Skeletal muscle tissue (tissue), 4 donors: ENCODE measurements around the gene PIK3R1. TPM values are rescaled to one million over a fixed set of nuclear protein-coding genes. Genes with fewer than 3 reads are reported as not detected.
A peak's percentile ranks its signal among the peaks of the same experiment; 100 is the strongest.

Source experiments
- H3K27ac ChIP-seq: one replicate; pipeline ENCODE4 v1.7.0; 2013; ENCODE audit warnings: mild to moderate bottlenecking, low read depth, low read length, inconsistent platforms
- H3K27me3 ChIP-seq, 3 donors: one replicate each; pipeline ENCODE4 v1.7.0; 2013; ENCODE audit warnings: low read length in 3 of 3; ENCODE audit not compliant: control insufficient read depth in 3 of 3, insufficient read depth in 3 of 3
- H3K36me3 ChIP-seq, 3 donors: one replicate each; pipeline ENCODE4 v1.7.0; 2013; ENCODE audit warnings: low read length in 3 of 3; ENCODE audit not compliant: control insufficient read depth in 3 of 3, insufficient read depth in 3 of 3
- H3K4me1 ChIP-seq, 3 donors: one replicate each; pipeline ENCODE4 v1.7.0; 2013; ENCODE audit warnings: low read length in 3 of 3, mild to moderate bottlenecking in 3 of 3; ENCODE audit not compliant: control insufficient read depth in 3 of 3, insufficient read depth in 3 of 3
- H3K4me3 ChIP-seq, 3 donors: one replicate each; pipeline ENCODE4 v1.7.0; 2013; ENCODE audit warnings: low read length in 3 of 3
- H3K9ac ChIP-seq, 3 donors: one replicate each; pipeline ENCODE4 v1.7.0; 2013; ENCODE audit warnings: low read length in 3 of 3, mild to moderate bottlenecking in 3 of 3, moderate library complexity in 2 of 3, low read depth in 1 of 3
- H3K9me3 ChIP-seq, 3 donors: one replicate each; pipeline ENCODE4 v1.7.0; 2013; ENCODE audit warnings: low read length in 3 of 3; ENCODE audit not compliant: control insufficient read depth in 3 of 3
- total RNA-seq: library from RNA; depleted of rRNA; stranded (reverse); fragments of >200 nt; gene quantifications from one replicate; pipeline ENCODE4 v1.2.3, GENCODE V29; 2014
- donor health status: Osteomylitis.

Gene PIK3R1
- total RNA-seq, 1 donor from 2014 or later = 33.4 TPM

- Histone ChIP-seq H3K4me3 (no peak overlapping the region), H3K27ac (no peak overlapping the region), H3K9ac (no peak overlapping the region), H3K36me3 (no peaks in the 10 kb centered on the region), H3K4me1 (peaks cover 19 to 45% (median 37%) of the 10 kb centered on the region in 3 donors), H3K9me3 (no peaks in the 10 kb centered on the region), H3K27me3 (no peaks in the 10 kb centered on the region)
Observed at GRCh38 chr5:68264024-68264956, 48.7 kb downstream of the PIK3R1 start.

GRCh38 chr5:68265347-68265746 is 49.8 kb downstream of the PIK3R1 start:
- no peaks in the 10 kb centered on the region for H3K27me3 ChIP-seq
- no peak overlapping the region for H3K4me3 ChIP-seq
- H3K36me3 ChIP-seq = no peaks in the 10 kb centered on the region
- H3K27ac ChIP-seq = peak overlapping the region; percentile 31
- peaks cover 19 to 45% (median 37%) of the 10 kb centered on the region in 3 donors for H3K4me1 ChIP-seq
- no peak overlapping the region for H3K9ac ChIP-seq
- H3K9me3 ChIP-seq = no peaks in the 10 kb centered on the region

GRCh38 chr5:68265822-68266395 is 50.4 kb downstream of the PIK3R1 start:
- H3K9me3 ChIP-seq = no peaks in the 10 kb centered on the region
- H3K4me1 ChIP-seq = peaks cover 19 to 46% (median 37%) of the 10 kb centered on the region in 3 donors
- H3K27me3 ChIP-seq = no peaks in the 10 kb centered on the region
- no peak overlapping the region for H3K27ac ChIP-seq
- H3K9ac ChIP-seq = no peak overlapping the region
- H3K4me3 ChIP-seq = no peak overlapping the region
- H3K36me3 ChIP-seq = no peaks in the 10 kb centered on the region

- Histone ChIP-seq H3K27me3 (no peaks in the 10 kb centered on the region), H3K27ac (no peak overlapping the region), H3K9me3 (no peaks in the 10 kb centered on the region), H3K36me3 (no peaks in the 10 kb centered on the region), H3K4me1 (peaks cover 24 to 48% (median 37%) of the 10 kb centered on the region in 3 donors), H3K4me3 (no peak overlapping the region), H3K9ac (no peak overlapping the region)
Observed at GRCh38 chr5:68266457-68266856, 50.9 kb downstream of the PIK3R1 start.

GRCh38 chr5:68267066-68267465 is 51.5 kb downstream of the PIK3R1 start:
- Histone ChIP-seq H3K27ac (no peak overlapping the region), H3K9ac (no peak overlapping the region)

GRCh38 chr5:68268101-68268851 is 52.7 kb downstream of the PIK3R1 start:
- Histone ChIP-seq H3K4me3 (no peak overlapping the region), H3K4me1 (peaks cover 18 to 42% (median 32%) of the 10 kb centered on the region in 3 donors), H3K27me3 (no peaks in the 10 kb centered on the region), H3K9me3 (no peaks in the 10 kb centered on the region), H3K9ac (peak overlapping the region in 2 of 3 donors; percentile 4 to 15), H3K36me3 (no peaks in the 10 kb centered on the region), H3K27ac (no peak overlapping the region)

More at GRCh38 chr5:68267066-68267465, 51.5 kb downstream of the PIK3R1 start:
- H3K4me1 ChIP-seq = peaks cover 19 to 42% (median 32%) of the 10 kb centered on the region in 3 donors
- H3K9me3 ChIP-seq = no peaks in the 10 kb centered on the region
- no peak overlapping the region for H3K4me3 ChIP-seq
- H3K36me3 ChIP-seq = no peaks in the 10 kb centered on the region
- no peaks in the 10 kb centered on the region for H3K27me3 ChIP-seq

GRCh38 chr5:68268852-68269130 is 53.2 kb downstream of the PIK3R1 start:
- H3K27ac ChIP-seq = no peak overlapping the region
- no peaks in the 10 kb centered on the region for H3K27me3 ChIP-seq
- H3K4me1 ChIP-seq = peaks cover 18 to 41% (median 32%) of the 10 kb centered on the region in 3 donors

GRCh38 chr5:68269820-68270219 is 54.3 kb downstream of the PIK3R1 start:
- H3K27me3 ChIP-seq = no peaks in the 10 kb centered on the region
- no peaks in the 10 kb centered on the region for H3K9me3 ChIP-seq
- H3K27ac ChIP-seq = no peak overlapping the region
- H3K4me1 ChIP-seq = peaks cover 18 to 33% (median 26%) of the 10 kb centered on the region in 3 donors
- no peak overlapping the region for H3K4me3 ChIP-seq
- H3K9ac ChIP-seq = no peak overlapping the region
- H3K36me3 ChIP-seq = peaks cover 0 to 11% (median 2%) of the 10 kb centered on the region in 3 donors

More at GRCh38 chr5:68268852-68269130, 53.2 kb downstream of the PIK3R1 start:
- H3K4me3 ChIP-seq = no peak overlapping the region
- H3K36me3 ChIP-seq = peaks cover 0 to 1% (median 0%) of the 10 kb centered on the region in 3 donors
- H3K9me3 ChIP-seq = no peaks in the 10 kb centered on the region
- peak overlapping the region in 1 of 3 donors; percentile 15 for H3K9ac ChIP-seq

- H3K4me3 ChIP-seq = no peak overlapping the region
- H3K9ac ChIP-seq = no peak overlapping the region
- no peaks in the 10 kb centered on the region for H3K9me3 ChIP-seq
- no peaks in the 10 kb centered on the region for H3K27me3 ChIP-seq
- peaks cover 0 to 11% (median 2%) of the 10 kb centered on the region in 3 donors for H3K36me3 ChIP-seq
- no peak overlapping the region for H3K27ac ChIP-seq
- peaks cover 15 to 26% (median 21%) of the 10 kb centered on the region in 3 donors for H3K4me1 ChIP-seq
Observed at GRCh38 chr5:68270399-68270975, 54.9 kb downstream of the PIK3R1 start.
